SK-N-SH (cell line): ENCODE results near the gene AP2A2.
"Not testable (repeated sequence)": the region's sequence is repeated elsewhere in the genome, so short reads cannot be mapped to it uniquely, and the experiment has no call there.

ENCODE experiments used
- CTCF ChIP-seq: fragments of 200-600 bp; sonication (generic); IDR thresholded peaks from 2 replicates; pipeline ENCODE4 v1.6.1; 2017; ENCODE audit warnings: antibody characterized with exemption, mild to moderate bottlenecking, moderate library complexity
- EP300 ChIP-seq, 2 experiments: IDR thresholded peaks; 2 replicates each; pipeline versions ENCODE4 v1.4.0 to v1.6.1; 2012; ENCODE audit warnings: borderline replicate concordance in 1 of 2, low read depth in 1 of 2, low read length in 1 of 2
- EZH2phosphoT487 ChIP-seq: fragments of 200-600 bp; sonication (generic); IDR thresholded peaks from 2 replicates; pipeline ENCODE4 v1.6.1; 2017; ENCODE audit warnings: low read depth, mixed run types, mild to moderate bottlenecking, antibody characterized with exemption, moderate library complexity, borderline replicate concordance
- FOXJ3 ChIP-seq: sonication (generic); formaldehyde crosslinking; IDR thresholded peaks from 2 replicates; pipeline ENCODE4 v1.5.1; 2020; ENCODE audit warnings: mild to moderate bottlenecking, missing genetic modification reagents
- MAX ChIP-seq: IDR thresholded peaks from 2 replicates; pipeline ENCODE4 v1.4.0; 2012; ENCODE audit warnings: low read depth
- NRF1 ChIP-seq: IDR thresholded peaks from 2 replicates; pipeline ENCODE4 v1.6.1; 2012; ENCODE audit warnings: low read depth, mild to moderate bottlenecking, low read length
- POLR2AphosphoS5 ChIP-seq: IDR thresholded peaks from 2 replicates; pipeline ENCODE4 v1.6.1; 2012; ENCODE audit warnings: low read depth, low read length
- RAD21 ChIP-seq: IDR thresholded peaks from 2 replicates; pipeline ENCODE4 v1.6.1; 2012; ENCODE audit warnings: mild to moderate bottlenecking, low read length
- REST ChIP-seq: IDR thresholded peaks from 2 replicates; pipeline ENCODE4 v1.6.1; 2012; ENCODE audit warnings: mild to moderate bottlenecking, low read depth, low read length, moderate library complexity
- SMC3 ChIP-seq: IDR thresholded peaks from 2 replicates; pipeline ENCODE4 v1.6.1; 2012; ENCODE audit warnings: low read depth, low read length, improper control_type of control experiment
- USF2 ChIP-seq: fragments of 150-350 bp; IDR thresholded peaks from 2 replicates; pipeline ENCODE4 v1.6.1; 2017; ENCODE audit warnings: antibody characterized with exemption, low read length, low read depth, borderline replicate concordance
- YY1 ChIP-seq: IDR thresholded peaks from 2 replicates; pipeline ENCODE4 v1.4.0; 2012; ENCODE audit warnings: low read depth, mild to moderate bottlenecking

GRCh38 chr11:961310-961920, 35.7 kb downstream of the AP2A2 start:
- not testable (repeated sequence) for TF ChIP-seq NRF1; FOXJ3 (CRISPR knock-in tag); SMC3; CTCF; REST; POLR2AphosphoS5; MAX; EP300 (IDR thresholded peaks at IDR 0.05; ENCODE audit: borderline replicate concordance in 1 of 2, low read depth in 1 of 2, low read length in 1 of 2); USF2; RAD21; YY1; EZH2phosphoT487
